GOT3 (cell line): ENCODE measurements around the gene WDR86.

Source experiments
- DNase-seq: peaks from one replicate; lab custom pipeline; 2025; ENCODE audit warnings: mixed read lengths; lab: John Stamatoyannopoulos, UW

Gene WDR86

GRCh38 chr7:151391358-151391730 is 18.5 kb downstream of the WDR86 start:
- no peak for DNase-seq

- DNase-seq, result no peak
These were observed 19.1 kb downstream of the WDR86 start for GRCh38 chr7:151390598-151391357.

GRCh38 chr7:151389768-151390597 is 19.9 kb downstream of the WDR86 start:
- DNase-seq, result no peak

GRCh38 chr7:151389096-151389767 is 20.6 kb downstream of the WDR86 start:
- DNase-seq, result no peak

DNA sequence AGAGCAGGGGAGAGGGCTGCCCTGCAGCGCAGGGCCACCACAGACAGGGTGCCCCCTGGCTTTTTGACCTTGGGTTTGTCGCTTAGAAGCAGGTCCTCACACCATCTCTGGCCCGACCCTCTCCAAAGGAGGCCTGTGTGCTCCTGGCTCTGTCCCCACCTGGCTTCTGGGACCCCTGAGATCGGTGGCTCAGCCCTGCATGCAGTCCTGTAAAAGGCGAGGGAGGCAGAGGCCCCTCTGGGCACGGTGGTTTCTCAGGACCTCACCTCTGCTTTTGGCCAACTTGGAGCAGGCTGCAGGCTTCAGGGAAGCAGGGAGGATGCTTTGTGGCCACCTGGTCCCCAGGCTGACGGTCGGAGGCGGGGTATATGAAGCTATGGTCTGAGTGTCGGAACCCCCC is 21.4 kb downstream of the WDR86 start:
- DNase-seq, result no peak

GRCh38 chr7:151388007-151388297 is 21.9 kb downstream of the WDR86 start:
- DNase-seq, result no peak

GRCh38 chr7:151387161-151388006 is 22.5 kb downstream of the WDR86 start:
- no peak for DNase-seq

- DNase-seq, result no peak
These were observed 23.3 kb downstream of the WDR86 start for GRCh38 chr7:151386301-151387160.

GRCh38 chr7:151385626-151386300 is 24.1 kb downstream of the WDR86 start:
- DNase-seq, result no peak

GRCh38 chr7:151384776-151385625 is 24.8 kb downstream of the WDR86 start:
- DNase-seq, result no peak

DNA sequence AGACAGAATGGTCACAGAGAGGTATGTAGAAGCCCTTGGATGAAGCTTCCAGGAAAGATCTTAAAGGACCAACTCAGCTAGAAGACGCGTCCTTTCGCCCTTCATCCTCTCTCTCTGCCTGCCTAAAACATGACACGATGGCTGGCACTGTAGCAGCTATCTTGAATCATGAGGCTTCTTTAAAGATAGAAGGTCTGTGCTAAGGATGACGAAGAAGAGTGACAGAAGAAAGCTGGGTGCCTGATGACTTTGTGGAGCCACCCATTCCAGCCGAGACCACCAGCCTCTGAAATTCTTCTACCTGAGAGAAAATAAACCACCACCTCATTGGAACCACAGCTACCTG is 25.5 kb downstream of the WDR86 start:
- DNase-seq, result no peak

DNA sequence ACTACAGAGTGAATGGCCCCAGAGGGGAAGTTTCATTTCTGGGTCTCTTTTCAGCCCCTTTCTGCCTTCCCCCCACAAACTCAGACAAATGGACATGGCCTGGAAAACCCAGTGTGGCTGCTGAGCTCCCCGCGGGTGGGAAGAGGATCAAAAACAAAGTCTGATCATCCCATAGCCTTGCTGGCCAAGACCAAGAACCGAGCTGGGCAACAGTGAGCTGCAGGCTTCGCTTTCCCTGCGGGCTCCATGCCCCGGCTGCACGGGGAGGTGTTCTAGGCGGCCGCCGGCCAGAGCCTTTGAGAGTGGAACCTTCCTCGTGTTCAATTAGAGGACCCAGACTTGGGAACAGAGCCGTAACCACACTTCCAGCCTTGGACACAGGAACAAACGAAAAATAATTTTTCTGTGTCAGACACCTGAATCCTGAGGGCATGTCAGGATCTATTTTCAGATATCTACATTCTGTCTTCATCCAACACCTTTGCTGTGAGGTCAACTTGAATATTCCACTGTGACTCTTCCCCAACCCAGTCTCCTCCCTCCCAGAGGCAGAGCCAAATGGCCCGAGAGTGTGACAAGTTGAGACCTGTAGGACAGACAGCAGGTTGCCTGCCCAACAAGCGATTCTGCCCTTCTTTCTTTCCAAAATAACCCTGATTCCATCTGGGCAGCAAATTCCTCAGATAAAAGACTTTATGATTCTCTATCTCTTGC is 26.0 kb downstream of the WDR86 start:
- DNase-seq, result no peak

GRCh38 chr7:151382079-151382885 is 27.6 kb downstream of the WDR86 start:
- DNase-seq, result no peak

DNA sequence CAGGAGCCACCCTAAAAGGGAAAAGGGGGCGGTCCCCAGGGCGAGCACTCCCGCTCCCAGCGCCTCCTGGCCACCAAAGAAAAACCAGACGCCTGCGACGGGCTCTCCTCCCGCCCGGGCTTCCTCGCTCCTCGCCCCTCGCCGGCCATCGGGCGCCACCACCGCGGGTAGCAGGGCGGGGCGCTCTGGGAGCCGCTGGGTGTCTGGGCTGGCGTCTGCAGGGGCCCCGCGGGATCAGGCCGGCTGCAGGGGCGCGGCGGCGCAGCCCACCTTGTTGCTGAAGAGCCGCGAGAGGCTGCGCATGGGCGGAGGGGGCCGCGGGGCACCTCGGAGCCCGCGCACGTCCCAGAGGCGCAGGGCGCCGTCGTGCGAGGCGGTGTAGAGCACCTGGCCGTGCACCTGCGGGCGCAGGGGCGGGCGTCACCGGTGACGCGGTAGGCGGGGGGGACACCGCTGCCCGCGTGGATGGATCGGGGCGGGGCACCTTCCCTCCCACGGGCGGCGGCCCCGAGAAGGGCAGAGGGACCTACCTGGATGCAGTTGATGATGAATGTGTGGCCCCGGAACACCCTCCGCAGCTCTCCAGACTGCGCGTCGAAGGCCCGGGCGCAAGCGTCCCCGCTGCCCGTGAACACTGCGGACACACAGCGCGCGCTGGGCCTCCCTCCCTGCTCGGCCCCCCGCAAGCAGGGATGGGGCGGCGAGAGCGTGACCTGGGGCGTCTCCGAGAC is 28.3 kb downstream of the WDR86 start:
- DNase-seq, result no peak

- no peak for DNase-seq
These were observed 28.8 kb downstream of the WDR86 start for GRCh38 chr7:151381098-151381347.

- no peak for DNase-seq
These were observed 29.4 kb downstream of the WDR86 start for GRCh38 chr7:151380199-151381097.
